Sigmoid colon (tissue), 7 donors: ENCODE data around the gene EEFSEC. TPM values are rescaled to one million over a fixed set of nuclear protein-coding genes. Genes with fewer than 3 reads are reported as not detected.

Source experiments
- DNase-seq: peaks from one replicate; pipeline ENCODE4 v3.0.0-alpha.2; 2019
- H3K27ac ChIP-seq, 4 donors: fragments of 200-600 bp; sonication (generic); one replicate each; pipeline ENCODE4 v1.5.1; 2016 to 2019; ENCODE audit warnings: mild to moderate bottlenecking in 1 of 4
- H3K27me3 ChIP-seq, 3 donors: fragments of 200-600 bp; sonication (generic); one replicate each; pipeline ENCODE4 v1.5.1; 2019; ENCODE audit warnings: mild to moderate bottlenecking in 1 of 3
- H3K36me3 ChIP-seq, 4 donors: fragments of 200-600 bp; sonication (generic); one replicate each; pipeline ENCODE4 v1.5.1; 2016 to 2019
- H3K4me1 ChIP-seq, 4 donors: fragments of 200-600 bp; sonication (generic); one replicate each; pipeline ENCODE4 v1.5.1; 2017 to 2019
- H3K4me3 ChIP-seq, 4 donors: fragments of 200-600 bp; sonication (generic); one replicate each; pipeline ENCODE4 v1.5.1; 2017 to 2019; ENCODE audit warnings: mild to moderate bottlenecking in 2 of 4, moderate library complexity in 1 of 4
- H3K9me3 ChIP-seq, 4 donors: fragments of 200-600 bp in 3 of 4; sonication (generic) in 3 of 4; one replicate each; pipeline versions ENCODE4 v1.5.1 to v1.6.1; 2013 to 2019
- EP300 ChIP-seq, 4 donors: sonication (generic); formaldehyde crosslinking; IDR thresholded peaks; one replicate each; pipeline ENCODE4 v1.6.1; 2017; ENCODE audit warnings: antibody characterized with exemption in 4 of 4
- POLR2A ChIP-seq, 2 donors: fragments of 450-650 bp; IDR thresholded peaks; one replicate each; pipeline ENCODE4 v1.6.1; 2016; ENCODE audit warnings: antibody characterized with exemption in 2 of 2, mild to moderate bottlenecking in 2 of 2, moderate library complexity in 2 of 2
- POLR2AphosphoS5 ChIP-seq, 4 donors: sonication (generic); formaldehyde crosslinking; IDR thresholded peaks; one replicate each; pipeline ENCODE4 v1.6.1; 2017; ENCODE audit warnings: antibody characterized with exemption in 4 of 4
- WGBS, 2 donors: extraction: QIAGEN DNeasy Blood & Tissue Kit; methylation state at CpG; one replicate each; pipeline ENCODE4 v1.1.7; 2013; 5-methylcytosine and 5-hydroxymethylcytosine counted together
- intact Hi-C: fragments of 100-400 bp; cut with DNase I; formaldehyde crosslinking; loops from one replicate; pipeline ENCODE4 v1.15.1; 2023
- polyA plus RNA-seq, 3 donors: library from polyadenylated mRNA; stranded (reverse); fragments of 200-250 nt; gene quantifications; one replicate each; pipeline ENCODE4 v1.2.3, GENCODE V29; 2013
- total RNA-seq, 4 donors: library from RNA; depleted of rRNA; stranded (reverse); fragments of >200 nt; gene quantifications; one replicate each; pipeline ENCODE4 v1.1.0, GENCODE V29; 2016
- TF ChIP-seq, protein P1 (sequence below), 4 experiments: fragments of 450-650 bp in 3 of 4; fragments of 200-600 bp in 1 of 4; IDR thresholded peaks; one replicate each; pipeline ENCODE4 v1.5.1; 2016 to 2019; ENCODE audit warnings: antibody characterized with exemption in 4 of 4, mild to moderate bottlenecking in 3 of 4, moderate library complexity in 2 of 4
- donor health status: healthy with polysubstance abuse.
- donor health status: Bipolar disorder and iron deficiency.
- donor health status: healthy.

EEFSEC gene
- total and polyA plus RNA-seq, 7 donors = 5.3 to 16.1 (median 12.2) TPM

- WGBS, 2 donors = 15 to 42% methylated on average over 5 of the region's 5 CpGs
These were observed 17.7 kb downstream of the EEFSEC start for GRCh38 chr3:128170866-128171516.

DNA sequence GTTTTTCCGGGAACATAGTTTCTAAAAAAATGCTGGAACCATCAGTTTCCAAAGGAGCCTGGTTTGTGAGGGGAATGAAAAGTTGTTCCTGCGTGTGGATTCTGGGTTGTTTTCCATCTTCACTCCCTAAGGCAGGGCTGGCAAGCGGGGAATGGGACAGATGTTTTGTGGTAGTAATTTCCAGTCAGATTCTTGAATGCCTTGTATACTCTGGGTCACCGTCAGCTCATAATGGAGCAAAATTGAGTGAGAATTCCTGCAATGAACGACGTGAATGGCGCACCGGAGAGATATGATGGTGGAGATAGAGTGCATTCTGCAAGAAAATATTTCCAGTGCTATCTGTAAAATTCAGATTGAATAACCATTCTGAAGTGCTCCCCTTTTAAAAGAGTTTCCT is 19.9 kb downstream of the EEFSEC start:
- Histone ChIP-seq H3K9me3 (no peaks in the 10 kb centered on the region), H3K27me3 (no peaks in the 10 kb centered on the region), H3K27ac (no peak overlapping the region), H3K4me1 (peaks cover 0 to 18% (median 0%) of the 10 kb centered on the region in 4 donors), H3K4me3 (no peak overlapping the region), H3K36me3 (no peaks in the 10 kb centered on the region)
- intact Hi-C loops = loop anchor here (5.0 kb wide), 1 partner anchor 434 kb away; no protein-coding TSS in a partner anchor
- TF ChIP-seq, protein P1, sequence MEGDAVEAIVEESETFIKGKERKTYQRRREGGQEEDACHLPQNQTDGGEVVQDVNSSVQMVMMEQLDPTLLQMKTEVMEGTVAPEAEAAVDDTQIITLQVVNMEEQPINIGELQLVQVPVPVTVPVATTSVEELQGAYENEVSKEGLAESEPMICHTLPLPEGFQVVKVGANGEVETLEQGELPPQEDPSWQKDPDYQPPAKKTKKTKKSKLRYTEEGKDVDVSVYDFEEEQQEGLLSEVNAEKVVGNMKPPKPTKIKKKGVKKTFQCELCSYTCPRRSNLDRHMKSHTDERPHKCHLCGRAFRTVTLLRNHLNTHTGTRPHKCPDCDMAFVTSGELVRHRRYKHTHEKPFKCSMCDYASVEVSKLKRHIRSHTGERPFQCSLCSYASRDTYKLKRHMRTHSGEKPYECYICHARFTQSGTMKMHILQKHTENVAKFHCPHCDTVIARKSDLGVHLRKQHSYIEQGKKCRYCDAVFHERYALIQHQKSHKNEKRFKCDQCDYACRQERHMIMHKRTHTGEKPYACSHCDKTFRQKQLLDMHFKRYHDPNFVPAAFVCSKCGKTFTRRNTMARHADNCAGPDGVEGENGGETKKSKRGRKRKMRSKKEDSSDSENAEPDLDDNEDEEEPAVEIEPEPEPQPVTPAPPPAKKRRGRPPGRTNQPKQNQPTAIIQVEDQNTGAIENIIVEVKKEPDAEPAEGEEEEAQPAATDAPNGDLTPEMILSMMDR (IDR thresholded peaks at IDR 0.05) = no peak
- TF ChIP-seq EP300 (IDR thresholded peaks at IDR 0.05) (no peak), POLR2AphosphoS5 (IDR thresholded peaks at IDR 0.05) (no peak), POLR2A (IDR thresholded peaks at IDR 0.05) (no peak)
- 86 to 93% methylated on average over 8 of the region's 8 CpGs for WGBS, 2 donors
- no peak for DNase-seq

More at GRCh38 chr3:128170866-128171516, 17.7 kb downstream of the EEFSEC start:
- H3K36me3 ChIP-seq = no peaks in the 10 kb centered on the region
- intact Hi-C loops = loop anchor here (2.0 to 5.0 kb wide), 3 partner anchors 152 to 436 kb away; no protein-coding TSS in a partner anchor
- DNase-seq = peak; percentile 85
- H3K4me1 ChIP-seq = peaks cover 0 to 18% (median 0%) of the 10 kb centered on the region in 4 donors
- H3K9me3 ChIP-seq = no peaks in the 10 kb centered on the region
- no peak overlapping the region for H3K27ac ChIP-seq
- H3K27me3 ChIP-seq = no peaks in the 10 kb centered on the region
- TF ChIP-seq EP300 (IDR thresholded peaks at IDR 0.05) (no peak), POLR2AphosphoS5 (IDR thresholded peaks at IDR 0.05) (peak in 2 of 4 donors; percentile 16 to 18)
- TF ChIP-seq, protein P1 (IDR thresholded peaks at IDR 0.05) = peak; percentile 57 to 83 (median 68)
- no peak overlapping the region for H3K4me3 ChIP-seq

GRCh38 chr3:128173849-128174248 is 20.6 kb downstream of the EEFSEC start:
- no peak overlapping the region for H3K27ac ChIP-seq
- TF ChIP-seq POLR2A (IDR thresholded peaks at IDR 0.05) (no peak), POLR2AphosphoS5 (IDR thresholded peaks at IDR 0.05) (no peak), EP300 (IDR thresholded peaks at IDR 0.05) (no peak)
- TF ChIP-seq, protein P1 (IDR thresholded peaks at IDR 0.05) = no peak
- WGBS, 2 donors = 85 to 86% methylated on average over 7 of the region's 7 CpGs
- no peaks in the 10 kb centered on the region for H3K36me3 ChIP-seq
- no peaks in the 10 kb centered on the region for H3K9me3 ChIP-seq
- peaks cover 0 to 18% (median 0%) of the 10 kb centered on the region in 4 donors for H3K4me1 ChIP-seq
- intact Hi-C loops = loop anchor here (5.0 kb wide), 1 partner anchor 433 kb away; no protein-coding TSS in a partner anchor
- no peak overlapping the region for H3K4me3 ChIP-seq
- no peaks in the 10 kb centered on the region for H3K27me3 ChIP-seq
- no peak for DNase-seq

- H3K27me3 ChIP-seq = no peaks in the 10 kb centered on the region
- H3K9me3 ChIP-seq = no peaks in the 10 kb centered on the region
- H3K27ac ChIP-seq = no peak overlapping the region
- 84 to 88% methylated on average over 9 of the region's 9 CpGs for WGBS, 2 donors
- H3K4me3 ChIP-seq = no peak overlapping the region
- intact Hi-C loops = loop anchor here (5.0 kb wide), 1 partner anchor 432 kb away; no protein-coding TSS in a partner anchor
- H3K36me3 ChIP-seq = no peaks in the 10 kb centered on the region
- TF ChIP-seq POLR2A (IDR thresholded peaks at IDR 0.05) (no peak), EP300 (IDR thresholded peaks at IDR 0.05) (no peak), POLR2AphosphoS5 (IDR thresholded peaks at IDR 0.05) (no peak)
- TF ChIP-seq, protein P1 (IDR thresholded peaks at IDR 0.05) = no peak
- DNase-seq = no peak
- H3K4me1 ChIP-seq = peaks cover 0 to 18% (median 0%) of the 10 kb centered on the region in 4 donors
These were observed 21.7 kb downstream of the EEFSEC start for GRCh38 chr3:128174675-128175590.
